HG02588 (cell line): ENCODE results near the gene HECTD4.
"Not testable (repeated sequence)": the region's sequence is repeated elsewhere in the genome, so short reads cannot be mapped to it uniquely, and the experiment has no call there.

Experiments
- ATAC-seq: cut with Tn5 transposase; IDR thresholded peaks from one replicate; pipeline ENCODE4 v1.9.1; 2021; ENCODE audit warnings: mild to moderate bottlenecking, moderate library complexity; ENCODE audit not compliant: unreplicated experiment

The HECTD4 gene

DNA sequence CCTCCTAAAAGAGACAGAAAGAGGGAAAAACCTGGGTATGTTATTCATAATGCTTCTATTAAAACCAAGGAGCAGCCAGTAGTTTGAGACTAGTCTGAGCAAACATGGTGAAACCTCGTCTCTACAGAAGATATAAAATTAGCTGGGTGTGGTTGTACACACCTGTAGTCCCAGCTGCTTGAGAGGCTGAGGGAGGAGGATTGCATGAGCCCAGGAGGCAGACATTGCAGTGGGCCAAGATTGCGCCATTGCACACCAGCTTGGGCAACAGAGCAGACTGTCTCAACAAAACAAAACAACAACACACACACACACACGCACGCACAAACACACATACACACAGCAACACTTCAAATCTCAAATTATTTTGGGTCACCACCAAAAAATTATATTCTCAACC, 27.8 kb downstream of the HECTD4 start:
- ATAC-seq, result no peak

DNA sequence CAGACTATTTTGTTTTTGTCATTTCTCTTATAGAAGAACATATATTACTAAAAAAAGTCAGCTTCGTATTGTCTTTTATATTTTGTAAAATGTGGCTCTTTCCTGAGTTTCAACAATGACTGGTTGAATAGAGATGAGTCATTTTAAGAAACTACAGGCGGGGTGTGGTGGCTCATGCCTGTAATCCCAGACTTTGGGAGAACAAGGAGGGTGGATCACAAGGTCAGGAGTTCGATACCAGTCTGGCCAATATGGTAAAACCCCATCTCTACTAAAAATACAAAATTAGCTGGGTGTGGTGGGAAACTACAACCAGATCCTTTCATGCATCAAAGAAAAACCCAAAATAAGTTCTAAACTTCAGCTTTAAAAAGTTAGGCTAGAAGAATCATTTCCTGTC, 28.8 kb downstream of the HECTD4 start:
- no peak for ATAC-seq

DNA sequence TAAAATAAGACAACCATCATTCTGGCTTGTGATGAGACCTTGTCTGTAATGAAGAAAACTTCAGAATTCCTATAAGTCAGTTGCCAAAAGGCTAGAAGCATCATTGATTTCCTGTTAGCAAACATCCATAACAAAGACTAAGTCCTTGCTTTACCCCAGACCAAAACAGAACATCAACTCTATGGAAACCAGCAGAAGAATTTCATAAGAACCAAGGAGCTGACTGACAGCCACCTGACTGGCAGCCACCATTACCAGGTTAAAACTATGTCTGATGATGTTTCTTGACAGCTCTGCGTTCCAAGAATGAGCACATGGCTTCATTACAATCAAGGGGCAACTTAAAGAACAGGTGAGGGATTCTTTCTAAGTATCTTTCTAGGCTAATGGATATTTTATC, 29.3 kb downstream of the HECTD4 start:
- no peak for ATAC-seq

DNA sequence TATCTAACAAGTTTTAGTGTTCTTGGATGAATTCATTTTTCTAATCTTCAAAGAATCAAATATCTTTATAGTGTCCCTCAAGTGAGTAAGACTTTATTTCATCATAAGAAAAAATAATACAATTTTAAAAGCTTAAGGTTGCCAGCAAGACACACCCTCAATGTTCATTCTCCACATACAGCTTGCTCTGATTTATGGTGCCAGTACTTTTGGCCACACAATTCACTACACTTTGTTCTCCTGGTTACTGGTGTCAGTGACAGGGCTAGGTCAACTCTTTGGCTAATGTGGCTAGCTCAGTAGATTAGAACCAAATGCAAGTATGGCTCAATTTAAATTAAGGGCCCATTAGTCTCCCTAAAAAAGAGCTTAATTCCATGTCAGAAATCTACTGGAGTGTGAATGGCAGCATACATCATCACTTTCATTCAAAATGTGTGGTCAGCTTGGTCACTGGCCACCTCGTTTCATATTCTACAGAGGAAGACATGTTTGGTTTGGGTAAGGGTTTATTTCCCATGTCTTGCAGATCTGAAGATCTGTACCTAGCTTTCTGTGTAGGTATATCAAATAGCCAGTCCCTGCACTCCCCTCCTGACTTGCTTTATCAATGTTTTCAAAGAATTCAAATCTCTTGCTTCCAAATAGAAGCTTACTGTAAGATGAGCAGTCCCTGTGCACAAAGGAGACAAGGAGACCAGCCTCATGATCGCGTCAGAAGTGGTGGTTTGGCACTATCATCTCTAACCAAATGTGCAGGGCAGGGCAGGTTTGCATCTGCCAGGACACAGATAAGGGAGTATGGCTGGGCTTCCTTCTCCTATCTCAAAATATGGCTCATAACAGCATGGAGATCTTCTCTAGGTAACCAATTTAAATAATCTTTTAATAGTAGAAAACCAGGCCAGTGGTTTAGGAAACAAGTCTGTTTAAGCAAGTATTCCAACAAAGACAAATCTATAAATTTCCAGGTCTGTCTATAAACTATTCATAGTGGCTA, 31.3 kb downstream of the HECTD4 start:
- ATAC-seq, result no peak

DNA sequence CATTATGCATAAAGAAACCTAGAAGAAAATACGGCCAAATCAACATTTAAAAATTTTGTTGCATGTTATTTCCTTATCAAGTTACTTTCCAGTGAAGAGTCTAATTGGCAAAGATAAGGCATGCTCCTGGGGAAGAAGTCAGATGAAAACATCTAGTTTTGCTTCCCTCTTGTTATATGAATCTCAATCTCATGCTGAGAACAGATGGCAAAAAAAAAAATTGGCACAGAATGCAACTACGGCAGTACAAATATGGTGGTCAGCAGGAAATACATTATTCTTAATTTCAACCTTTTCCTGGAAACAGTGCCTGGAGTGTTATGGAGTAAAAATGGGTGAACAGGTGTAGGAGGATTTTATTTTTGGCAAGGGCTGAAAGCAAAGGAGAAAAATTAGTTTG, 32.8 kb downstream of the HECTD4 start:
- no peak for ATAC-seq

DNA sequence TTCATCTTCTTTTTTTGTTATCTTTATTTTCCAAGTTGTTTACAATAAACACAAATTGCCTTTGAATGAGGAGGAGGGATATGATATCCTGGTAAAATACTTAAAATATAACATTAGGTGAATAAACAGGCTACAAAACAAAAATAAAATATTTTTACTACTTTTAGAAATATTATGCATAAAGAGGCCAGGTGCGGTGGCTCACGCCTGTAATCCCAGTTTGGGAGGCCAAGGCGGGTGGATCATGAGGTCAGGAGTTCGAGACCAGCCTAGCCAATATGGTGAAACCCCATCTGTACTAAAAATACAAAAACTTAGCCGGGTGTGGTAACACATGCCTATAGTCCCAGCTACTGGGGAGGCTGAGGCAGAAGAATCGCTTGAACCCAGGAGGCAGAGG, 33.3 kb downstream of the HECTD4 start:
- not testable (repeated sequence) for ATAC-seq

DNA sequence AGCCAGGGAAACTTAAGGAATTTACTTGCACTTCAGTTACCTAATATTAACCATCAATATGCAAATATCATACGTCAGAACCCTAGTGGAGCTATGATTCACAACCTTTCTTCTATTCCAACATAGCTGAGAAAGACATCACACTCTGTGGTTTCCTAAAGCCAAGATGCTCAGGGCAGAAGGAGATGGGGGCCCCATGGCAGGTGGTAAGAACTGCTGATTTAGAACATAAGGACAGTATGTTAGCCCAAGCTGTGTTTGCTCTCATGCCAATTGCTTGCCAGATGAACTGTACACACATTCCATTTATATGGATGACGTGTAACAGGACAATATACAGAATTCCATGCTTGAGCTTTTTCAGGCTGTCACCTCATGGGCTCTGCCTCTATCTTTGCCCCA, 34.6 kb downstream of the HECTD4 start:
- ATAC-seq, result no peak

DNA sequence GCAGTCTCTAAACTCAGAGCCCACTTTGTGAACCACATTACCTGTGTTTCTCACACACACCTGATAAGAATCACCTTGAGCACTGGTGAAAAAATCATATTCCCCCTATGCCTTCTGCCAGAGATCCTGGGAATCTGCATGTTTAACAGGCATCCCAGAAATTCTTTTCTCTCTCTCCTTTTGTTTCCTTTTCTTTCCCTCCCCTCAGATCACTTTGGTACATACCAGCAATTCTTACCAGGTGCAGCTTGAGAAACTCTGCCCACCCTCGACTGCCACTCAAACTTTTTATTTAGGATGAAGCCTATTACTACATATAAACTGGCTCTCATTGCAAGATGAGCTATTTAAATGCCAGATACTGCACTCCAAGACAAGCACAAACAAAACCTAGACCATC, 36.0 kb downstream of the HECTD4 start:
- no peak for ATAC-seq

DNA sequence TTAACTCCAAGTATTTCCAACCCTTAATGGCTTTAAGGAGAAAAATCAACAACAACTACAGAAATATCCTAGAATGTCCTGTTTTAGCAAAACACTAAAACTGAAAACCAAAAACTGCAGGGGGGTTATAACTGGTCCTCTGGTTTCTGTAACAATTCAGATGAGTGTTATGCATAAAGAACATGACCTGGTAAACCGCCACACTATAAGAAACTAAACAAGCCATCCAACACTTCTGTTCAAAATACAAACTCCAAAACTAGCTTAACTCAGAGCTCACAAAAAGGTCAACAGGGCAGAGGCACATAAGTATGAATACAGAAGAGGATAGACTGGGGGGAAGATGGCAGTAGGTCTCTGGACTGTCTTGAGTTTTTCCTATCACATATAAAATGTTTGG, 38.0 kb downstream of the HECTD4 start:
- ATAC-seq, result no peak

DNA sequence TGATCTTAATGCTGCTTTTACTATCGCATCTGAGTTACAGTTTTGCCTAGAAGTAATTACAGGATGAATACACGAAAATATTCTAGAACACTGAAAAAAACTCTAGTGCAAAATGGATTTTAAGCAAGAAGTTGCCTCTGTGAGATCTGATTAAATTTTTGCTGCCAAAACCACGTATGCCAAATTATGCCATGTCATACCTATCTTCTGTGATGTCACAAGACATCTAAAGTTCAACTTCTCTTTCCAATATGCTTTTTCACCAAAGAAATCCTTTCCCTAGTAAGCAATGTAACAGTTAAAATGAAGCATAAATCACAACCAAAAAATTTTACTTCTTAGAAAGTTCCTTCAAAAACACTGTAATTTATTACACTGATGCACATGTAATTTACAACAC, 39.6 kb downstream of the HECTD4 start:
- no peak for ATAC-seq

DNA sequence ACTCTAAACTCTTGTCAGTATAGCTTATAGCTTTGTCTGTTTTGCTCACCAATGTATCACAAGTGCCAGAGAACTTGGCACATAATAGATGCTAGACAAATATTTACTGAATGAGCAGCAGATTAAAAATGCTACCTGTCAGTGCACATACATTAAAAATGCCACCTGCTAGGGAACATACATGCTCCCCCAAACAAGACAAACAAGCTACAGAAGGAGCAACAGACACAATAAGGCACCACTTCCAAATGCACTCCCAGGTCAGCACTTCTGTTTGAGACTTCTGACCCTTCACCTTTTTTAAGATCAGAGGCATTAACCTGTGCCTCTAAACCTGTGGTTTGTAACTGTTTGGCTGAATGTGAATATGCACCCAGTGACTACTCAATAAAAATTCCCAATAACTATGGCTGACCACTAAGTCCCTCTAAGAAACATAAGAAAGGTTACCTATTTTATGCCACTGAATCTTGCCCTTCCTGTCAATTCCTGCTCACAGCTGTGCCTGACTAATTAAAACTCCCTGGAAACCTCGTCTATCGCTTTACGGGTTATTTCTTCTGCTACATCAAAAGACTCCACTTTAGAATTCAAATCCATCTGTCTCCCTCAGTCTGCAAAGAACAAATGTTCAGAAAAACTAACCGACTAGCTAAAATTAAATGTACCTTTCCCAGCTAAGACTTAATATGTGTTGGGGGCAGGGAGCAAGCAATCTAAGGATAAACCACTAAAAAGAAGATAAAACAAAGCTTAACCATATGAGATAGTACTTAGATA, 41.0 kb downstream of the HECTD4 start:
- no peak for ATAC-seq

DNA sequence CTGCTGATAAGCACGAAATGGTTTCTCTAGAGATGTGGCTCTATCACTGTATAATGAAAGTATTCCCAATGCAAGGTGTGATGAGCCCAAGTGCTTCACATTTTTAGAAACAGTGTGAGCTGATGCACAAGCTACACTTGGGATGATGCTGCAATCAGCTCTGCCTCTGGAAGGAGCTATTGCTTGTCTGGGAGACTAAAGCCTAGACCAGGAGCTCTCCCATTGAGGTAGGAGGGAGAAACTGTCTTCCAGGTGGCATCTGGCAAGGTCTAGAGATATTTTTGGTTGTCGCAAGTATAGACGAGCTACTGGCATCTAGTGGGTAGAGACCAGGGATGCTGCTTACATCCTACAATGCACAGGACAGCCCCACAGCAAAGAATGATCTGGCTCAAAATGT, 42.0 kb downstream of the HECTD4 start:
- ATAC-seq, result no peak

DNA sequence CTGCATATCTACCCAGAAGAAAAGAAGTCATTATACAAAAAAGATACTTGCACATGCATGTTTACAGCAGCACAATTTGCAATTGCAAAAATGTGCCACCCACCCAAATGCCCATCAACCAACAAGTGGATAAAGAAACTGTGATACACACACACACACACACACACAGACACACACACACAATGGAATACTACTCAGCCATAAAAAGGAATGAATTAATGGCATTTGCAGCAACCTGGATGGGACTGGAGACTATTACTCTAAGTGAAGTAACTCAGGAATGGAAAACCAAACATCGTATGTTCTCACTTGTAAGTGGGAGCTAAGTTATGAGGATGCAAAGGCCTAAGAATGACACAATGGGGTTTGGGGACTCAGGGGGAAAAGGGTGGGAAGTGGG, 47.2 kb downstream of the HECTD4 start:
- ATAC-seq, result not testable (repeated sequence)

DNA sequence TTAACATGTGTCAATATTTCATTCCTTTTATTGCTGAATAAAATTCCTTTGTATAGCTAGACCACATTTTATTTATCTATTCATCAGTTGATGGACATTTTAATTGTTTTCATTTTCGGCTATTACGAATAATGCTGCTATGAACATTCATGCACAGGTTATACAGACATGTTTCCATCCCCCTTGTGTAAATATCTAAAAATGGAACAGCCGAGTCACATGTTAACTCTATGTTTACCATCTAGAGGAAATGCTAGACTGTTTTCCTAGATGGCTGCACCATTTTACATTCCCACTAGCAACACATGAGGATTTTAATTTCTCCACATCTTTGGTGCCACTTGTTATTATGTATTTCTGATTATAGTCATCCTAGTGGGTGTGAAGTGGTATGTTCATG, 49.2 kb downstream of the HECTD4 start:
- ATAC-seq, result no peak

DNA sequence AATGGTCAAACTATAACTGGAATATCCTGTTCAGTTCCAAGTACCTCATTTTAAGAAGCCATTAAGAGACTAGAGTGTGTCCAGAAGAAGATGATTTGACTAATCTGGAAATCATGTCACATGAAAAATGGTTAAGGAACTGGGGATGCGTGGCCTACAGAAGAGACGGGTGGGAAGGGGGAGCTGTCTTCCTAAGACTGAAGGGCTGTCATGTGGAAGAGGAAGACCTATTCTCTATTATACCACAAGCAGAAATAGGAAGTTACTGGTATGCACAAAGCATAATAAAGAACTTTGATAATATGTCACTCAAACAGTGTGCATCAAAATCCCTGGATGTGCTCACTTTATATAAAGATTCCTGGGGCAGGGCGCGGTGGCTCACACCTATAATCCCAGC, 50.3 kb downstream of the HECTD4 start:
- ATAC-seq, result no peak

DNA sequence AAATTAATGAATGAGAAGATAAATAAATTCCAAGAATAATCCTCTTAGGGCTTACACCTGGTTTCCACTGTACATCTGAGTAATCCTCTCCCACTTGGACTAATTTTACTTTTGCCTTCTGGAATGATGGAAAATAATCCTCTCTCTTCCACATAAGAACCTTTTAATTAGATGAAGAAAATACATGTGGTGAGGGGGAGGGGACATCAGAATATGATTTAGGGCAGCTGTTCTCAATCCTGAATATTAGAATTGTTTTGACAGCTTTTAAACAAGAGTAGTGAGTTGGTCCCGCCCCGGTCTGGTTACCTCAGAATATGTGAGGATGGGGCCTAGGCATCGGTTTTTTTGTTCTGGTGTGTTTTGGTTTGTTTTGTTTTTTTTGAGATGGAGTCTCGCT, 51.5 kb downstream of the HECTD4 start:
- no peak for ATAC-seq

DNA sequence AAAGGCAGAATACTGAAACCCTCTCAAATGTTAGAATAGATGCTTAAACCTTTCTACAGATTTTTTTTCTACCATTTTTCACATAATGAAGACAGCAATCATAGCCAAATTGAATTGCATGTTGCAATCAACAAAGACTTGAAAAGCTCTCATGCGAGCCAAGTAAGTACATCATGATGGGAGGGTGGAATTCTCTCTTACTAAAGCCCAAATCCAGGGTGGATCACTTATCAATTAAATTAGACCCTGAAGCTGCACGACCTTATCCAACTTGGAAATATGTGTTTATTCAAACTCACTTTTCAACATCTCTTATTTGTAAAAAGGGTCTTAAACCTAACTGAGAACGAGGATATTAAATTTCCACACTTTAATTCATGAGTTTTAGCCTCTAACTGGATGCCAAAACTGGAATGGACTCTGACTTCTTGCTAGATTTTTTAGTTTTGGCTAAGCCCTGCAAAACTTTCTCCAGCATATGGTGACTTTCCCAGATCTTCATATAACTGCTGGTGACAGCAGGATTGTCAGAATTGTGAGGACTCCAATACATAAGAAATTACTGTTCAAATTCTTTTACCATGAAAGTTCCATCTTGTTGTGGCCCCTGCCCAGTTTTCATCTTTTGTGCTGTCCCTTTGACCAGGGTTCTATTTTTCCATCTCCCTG, 53.6 kb downstream of the HECTD4 start:
- ATAC-seq, result no peak

DNA sequence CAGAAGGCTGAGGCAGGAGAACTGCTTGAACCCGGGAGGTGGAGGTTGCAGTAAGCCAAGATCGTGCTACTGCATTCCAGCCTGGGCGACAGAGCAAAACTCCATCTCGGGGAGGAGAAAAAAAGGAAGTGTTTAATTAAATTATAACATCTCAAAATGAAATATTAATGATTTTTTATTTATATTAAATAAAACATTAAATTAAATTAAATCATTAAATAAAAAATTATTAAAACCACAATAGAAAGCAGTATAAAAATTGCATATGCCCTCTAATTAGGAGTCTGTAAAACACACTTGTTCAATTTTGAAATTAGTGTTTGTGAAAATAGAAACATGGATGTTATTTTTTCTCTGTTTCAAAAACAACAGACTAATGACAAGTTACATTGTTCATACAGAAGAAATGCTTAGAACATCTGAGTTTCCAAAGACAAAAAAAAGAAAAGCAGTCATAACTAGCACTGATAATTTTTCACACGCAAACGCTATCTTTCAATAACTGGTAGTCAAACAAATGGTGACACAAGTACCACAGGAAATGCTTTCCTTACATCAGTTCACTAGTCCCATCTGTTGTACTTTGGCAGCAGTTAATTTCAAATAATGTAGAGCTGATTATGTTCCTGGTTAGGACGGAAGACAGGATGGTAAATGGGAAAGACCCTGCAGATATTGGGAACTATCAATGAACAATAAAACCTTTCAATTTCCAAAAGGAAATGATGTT, 54.9 kb downstream of the HECTD4 start:
- no peak for ATAC-seq

DNA sequence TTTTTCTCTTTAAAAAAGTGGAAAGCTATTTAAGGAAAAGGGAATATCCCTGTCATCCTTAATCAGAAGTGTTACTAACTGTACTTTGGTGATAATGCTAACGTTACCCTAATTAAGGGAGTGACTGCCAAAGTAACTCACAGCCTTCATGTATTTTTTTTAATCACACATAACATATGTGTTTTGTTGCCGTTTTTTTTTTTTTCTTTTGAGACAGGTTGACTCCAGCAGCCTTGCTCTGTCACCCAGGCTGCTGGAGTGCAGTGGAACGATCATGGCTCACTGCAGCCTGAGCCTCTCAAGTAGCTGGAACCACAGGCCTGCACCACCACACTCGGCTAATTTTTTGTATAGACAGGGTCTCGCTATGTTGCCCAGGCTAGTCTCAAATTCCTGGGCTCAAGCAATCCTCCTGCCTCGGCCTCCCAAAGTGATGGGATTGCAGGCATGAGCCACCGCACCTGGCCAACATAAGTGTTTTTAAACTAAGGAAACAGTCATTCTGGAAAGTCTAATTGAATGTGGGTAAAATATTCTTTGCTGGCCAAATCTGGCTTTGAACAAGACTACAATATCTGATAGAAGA, 56.5 kb downstream of the HECTD4 start:
- no peak for ATAC-seq

DNA sequence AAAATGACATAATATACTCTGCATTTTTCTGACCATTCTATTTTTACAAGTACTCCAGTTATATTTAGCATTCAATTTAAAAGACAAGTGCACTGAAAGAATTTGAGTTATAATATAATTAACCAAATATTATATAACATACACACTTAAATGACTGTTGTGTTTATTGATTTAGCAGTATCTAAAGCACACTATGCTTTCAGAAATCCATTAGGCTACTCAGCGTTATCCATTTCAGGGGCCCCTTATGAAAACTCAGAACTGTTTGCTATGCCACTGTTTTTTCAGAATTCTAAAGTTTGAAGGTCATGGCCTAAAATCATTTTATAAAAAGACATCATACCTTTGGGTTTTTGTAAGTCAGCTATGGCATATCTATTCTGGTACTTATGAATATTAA, 57.1 kb downstream of the HECTD4 start:
- ATAC-seq, result no peak
